Astrocyte of the cerebellum (primary cell): ENCODE results near the gene PLBD1.
A peak's percentile ranks its signal among the peaks of the same experiment; 100 is the strongest.

Experiments used
- DNase-seq: peaks from one replicate; pipeline ENCODE4 v3.0.0-alpha.2; 2011; ENCODE audit warnings: low read depth
- H3K4me3 ChIP-seq: 2 replicates; pipeline ENCODE4 v1.5.1; 2011; ENCODE audit warnings: mild to moderate bottlenecking, low read depth, low read length, moderate library complexity
- CTCF ChIP-seq: IDR thresholded peaks from 2 replicates; pipeline ENCODE4 v1.5.1; 2012; ENCODE audit warnings: low read length, low read depth, moderate library complexity, mild to moderate bottlenecking; ENCODE audit errors: missing control alignments
- in situ Hi-C: cut with HindIII; loops from 2 replicates; pipeline ENCODE4 v1.10.0; 2017; ENCODE audit warnings: low sequenced_read_pairs

Gene PLBD1

DNA sequence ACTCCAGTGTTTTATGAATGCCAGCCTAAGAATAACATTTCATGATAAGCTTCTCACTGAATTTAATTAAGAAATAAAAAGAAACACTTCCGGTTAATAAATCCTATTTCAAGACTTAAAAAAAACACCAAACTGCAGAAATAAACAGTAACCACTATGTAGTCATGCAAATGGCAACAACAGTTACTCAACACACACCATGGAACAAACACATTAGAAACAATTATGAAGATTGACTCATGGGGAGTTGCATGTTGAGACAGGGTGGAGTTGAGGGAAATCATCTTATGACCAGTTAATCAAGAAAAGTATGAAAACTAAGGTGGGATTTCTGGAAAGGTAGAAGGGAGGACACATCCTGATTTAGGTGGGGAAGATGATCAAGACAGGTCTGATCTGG, 52.7 kb downstream of the PLBD1 start:
- H3K4me3 ChIP-seq, result no peak overlapping the region
- TF ChIP-seq CTCF, result no peak
- in situ Hi-C loops, result no loop called here
- DNase-seq, result no peak

- peak; percentile 39 for TF ChIP-seq CTCF
- DNase-seq, result peak; percentile 5
- no peak overlapping the region for H3K4me3 ChIP-seq
- in situ Hi-C loops, result no loop called here
Observed at GRCh38 chr12:14514154-14514842, 53.4 kb downstream of the PLBD1 start.

GRCh38 chr12:14510574-14510973, 57.1 kb downstream of the PLBD1 start:
- DNase-seq, result no peak
- no peak overlapping the region for H3K4me3 ChIP-seq
- TF ChIP-seq CTCF, result no peak
- in situ Hi-C loops, result no loop called here

GRCh38 chr12:14505626-14506596, 61.8 kb downstream of the PLBD1 start:
- no peak for DNase-seq
- in situ Hi-C loops, result no loop called here
- TF ChIP-seq CTCF, result no peak
- H3K4me3 ChIP-seq, result no peak overlapping the region

GRCh38 chr12:14495326-14495725, 72.4 kb downstream of the PLBD1 start:
- no peak overlapping the region for H3K4me3 ChIP-seq
- no peak for DNase-seq
- in situ Hi-C loops, result no loop called here
- TF ChIP-seq CTCF, result no peak

DNA sequence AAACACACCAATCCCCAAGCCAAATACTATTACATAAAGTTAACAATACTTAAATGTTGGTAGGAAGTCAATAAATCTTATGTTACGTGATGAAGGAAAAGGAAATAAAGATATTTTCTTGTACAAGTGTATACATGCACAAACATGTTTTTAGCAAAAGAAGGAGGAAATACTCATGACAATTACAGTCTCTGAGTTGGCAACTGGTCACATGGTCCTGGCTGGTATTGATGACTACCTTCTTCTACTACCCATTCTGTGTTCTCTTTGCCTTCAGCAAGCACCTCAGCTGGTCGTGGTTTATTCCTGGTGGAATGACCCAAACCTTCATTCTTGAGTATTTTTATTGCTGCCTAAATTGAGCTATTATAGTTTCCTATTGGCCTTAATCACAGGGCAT, 84.8 kb downstream of the PLBD1 start:
- in situ Hi-C loops, result loop anchor here (5.0 kb wide), 1 partner anchor 246 kb away; no protein-coding TSS in a partner anchor
- H3K4me3 ChIP-seq, result no peak overlapping the region
- no peak for DNase-seq
- no peak for TF ChIP-seq CTCF
